Kidney tubule cell (primary cell): ENCODE results near the gene JUNB.

ENCODE experiments used
- DNase-seq: peaks from one replicate; pipeline ENCODE4 v3.0.0-alpha.2; 2018; ENCODE audit warnings: low spot score

The JUNB gene

DNA sequence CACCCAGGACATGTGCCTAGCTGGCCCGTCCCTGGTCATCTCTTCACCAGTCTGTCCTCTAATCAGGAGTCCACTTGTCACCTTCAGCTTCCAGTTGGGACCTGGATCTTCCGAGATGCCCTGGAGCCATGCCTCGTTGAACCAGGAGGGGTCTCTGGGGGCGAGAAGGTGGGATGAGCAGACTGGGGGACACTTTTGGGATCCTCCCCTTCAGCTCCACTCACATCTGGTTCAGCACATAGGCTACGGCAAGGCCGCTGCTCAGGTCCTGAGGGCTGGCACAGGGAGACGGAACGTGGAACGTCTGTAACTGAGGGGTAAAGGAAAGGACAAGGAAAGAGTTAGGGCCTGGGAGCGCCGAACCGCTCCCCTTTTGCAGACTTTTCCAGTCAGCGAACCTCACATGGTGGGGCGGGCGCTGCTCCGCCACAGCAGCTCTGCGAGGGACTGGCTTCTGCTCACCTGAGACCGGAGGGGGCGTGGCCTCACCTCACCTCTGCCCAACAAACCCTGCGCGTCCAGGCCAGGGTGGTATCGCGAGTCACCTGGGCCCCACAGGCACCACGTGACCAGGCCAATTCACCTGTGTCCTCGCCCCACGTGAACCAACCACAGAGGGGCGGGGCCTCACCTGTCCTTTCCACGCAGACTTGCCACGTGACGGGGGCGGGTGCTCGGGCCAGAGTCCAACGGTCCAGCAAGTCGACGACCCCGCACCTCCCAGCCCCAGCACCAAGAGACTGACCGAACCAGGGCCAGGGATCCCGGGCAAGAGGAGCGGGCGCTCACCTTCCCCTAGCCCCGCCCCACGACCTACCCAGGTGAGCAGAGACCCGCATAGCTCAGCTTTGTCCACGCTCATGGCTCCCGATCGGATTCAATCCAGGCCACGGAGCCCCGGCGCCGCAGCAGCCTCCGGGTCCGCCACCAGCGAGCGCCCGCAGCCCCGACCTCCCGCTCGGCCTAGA lies 16.4 kb upstream of the JUNB start, which contains the start of gene HOOK2:
HOOK2 (minus strand) TSS at position 965 of the 968 bp plus-strand sequence; CDS start at position 862, 103 bp downstream.
- peak; percentile 91 for DNase-seq

DNA sequence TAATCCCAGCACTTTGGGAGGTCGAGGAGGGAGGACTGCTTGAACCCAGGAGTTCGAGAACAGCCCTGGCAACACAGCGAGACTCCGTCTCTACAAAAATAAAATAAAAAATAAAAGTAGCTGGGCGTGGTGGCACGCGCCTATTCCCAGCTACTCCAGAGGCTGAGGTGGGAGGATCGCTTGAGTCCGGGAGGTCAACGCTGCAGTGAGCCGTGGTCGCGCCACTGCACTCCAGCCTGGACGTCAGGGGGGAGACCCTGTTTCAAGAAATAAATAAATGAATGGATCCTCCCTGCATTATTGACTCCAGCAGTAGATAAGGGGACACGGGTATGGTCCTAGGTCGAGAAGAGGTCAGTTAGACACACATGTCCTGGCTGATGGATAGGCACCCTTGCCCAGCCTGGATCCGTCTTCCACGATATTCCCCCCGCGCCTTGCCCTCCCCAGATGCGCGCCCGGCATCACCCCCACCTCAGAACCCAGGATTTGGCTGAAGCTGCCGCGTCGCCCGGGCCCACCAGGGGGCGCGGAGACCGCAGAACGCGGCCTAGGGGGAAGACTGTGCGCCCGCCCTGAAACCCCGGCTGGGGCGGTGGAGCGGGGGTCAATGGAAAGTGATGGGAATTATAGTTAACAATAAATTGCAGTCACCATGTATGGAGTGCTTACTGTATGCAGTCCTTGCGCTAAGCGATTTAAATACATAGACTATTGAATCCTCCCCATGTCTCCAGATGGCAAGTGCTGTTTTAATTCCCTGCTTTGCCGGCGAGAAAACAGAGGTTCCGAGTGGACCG lies 13.9 kb upstream of the JUNB start:
- peak; percentile 79 for DNase-seq

DNA sequence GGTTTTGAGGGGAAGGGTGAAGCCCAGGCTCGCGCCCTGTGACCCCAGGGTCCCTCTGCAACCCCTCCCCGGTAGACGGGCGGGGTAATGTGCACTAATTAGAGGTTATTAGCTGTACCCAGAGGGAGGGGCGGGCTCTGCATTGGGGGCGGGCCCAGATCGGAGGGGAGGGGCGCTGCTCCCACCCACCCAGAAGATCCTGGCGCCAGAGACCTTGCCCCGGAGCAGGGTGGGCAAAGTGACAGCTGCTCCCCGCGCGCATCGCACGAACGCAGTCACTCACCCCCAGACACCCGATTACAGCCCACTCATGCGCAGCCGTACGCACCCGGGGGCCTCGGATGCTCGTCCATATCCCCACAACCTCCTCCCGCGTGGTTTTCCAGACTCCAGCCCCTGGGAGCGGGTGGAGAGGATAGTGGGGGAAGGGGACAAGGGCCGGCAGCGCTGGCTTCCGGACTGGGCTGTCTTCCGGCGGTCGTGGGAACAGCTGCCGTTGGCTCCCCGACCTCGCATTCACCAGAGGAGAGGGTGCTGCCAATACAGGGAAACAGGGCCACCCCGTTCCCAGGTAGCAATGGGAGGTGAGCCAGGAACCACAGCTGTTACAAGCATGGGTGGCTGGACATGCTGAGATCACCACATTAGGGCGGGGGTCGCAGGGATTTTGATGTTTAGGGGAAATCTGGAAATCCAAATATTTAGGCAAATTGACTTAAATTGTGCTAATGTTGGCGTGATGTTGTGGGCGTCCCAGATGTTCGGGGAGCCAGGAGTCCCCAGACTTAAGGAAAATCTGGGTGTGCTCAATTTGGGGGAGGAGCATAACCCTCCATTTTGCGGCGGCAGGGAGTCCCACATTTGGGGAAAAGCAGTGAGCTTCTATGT lies 13.0 kb upstream of the JUNB start:
- DNase-seq = peak; percentile 78

DNA sequence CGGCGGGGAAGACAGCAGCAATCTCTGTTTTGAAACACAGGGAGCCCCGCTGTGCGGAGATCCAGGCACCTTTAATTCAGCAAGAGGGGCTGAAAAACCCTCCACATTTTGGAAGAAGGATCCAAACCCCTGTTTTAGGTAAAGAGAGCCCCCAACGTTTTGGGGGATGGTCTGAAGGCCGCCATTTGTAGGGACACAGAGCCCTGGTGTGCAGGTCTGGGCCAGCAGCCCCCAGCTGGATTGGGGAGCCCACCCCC lies 12.5 kb upstream of the JUNB start:
- no peak for DNase-seq

DNA sequence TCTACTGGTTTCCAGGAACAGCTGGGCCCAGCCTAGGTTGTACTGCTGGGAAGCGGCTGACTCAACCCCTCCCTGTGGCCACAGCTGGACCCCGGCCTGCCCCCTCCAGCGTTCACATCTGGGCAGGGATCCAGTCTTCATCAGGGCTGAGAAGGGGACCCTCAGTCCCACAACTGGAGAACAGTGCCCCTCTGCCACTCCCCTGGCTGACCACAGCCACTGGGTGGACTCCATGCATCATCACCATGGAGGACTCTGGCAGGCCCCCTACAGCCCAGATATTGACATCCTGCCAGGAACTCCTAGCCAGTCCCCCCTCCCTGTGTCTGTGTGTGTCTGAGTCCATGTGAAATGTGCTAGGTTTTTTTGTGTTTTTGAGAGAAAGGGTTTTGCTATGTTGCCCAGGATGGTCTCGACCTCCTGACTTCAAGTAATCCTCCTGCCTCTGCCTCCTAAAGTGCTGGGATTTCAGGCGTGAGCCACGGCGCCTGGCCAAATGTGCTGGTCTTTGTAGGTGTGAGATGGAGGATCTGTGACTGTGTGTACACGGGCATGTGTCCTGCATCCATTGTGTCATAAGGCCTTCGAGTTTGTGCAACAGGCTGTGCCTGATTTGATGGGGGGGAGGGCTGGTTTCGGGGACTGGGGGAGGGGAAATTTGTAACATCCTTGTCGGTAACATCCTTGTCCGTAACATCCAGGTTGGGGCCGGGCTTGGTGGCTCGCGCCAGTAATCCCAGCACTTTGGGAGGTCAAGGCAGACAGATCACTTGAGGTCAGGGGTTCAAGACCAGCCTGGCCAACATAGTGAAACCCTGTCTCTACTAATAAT lies 11.9 kb upstream of the JUNB start:
- peak; percentile 56 for DNase-seq

DNA sequence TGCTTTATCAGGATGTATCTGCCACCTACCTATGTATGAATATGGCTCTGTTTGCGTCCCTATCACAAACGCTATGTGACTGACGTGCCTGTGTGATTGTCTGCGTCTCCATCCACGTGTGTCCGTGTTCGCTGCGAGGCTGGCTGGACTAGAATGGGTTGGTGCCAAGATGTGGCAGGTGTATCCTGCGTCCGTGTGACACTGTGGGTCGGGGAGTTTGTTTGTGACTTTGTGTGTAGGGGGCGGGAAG lies 9.2 kb upstream of the JUNB start:
- DNase-seq = no peak

DNA sequence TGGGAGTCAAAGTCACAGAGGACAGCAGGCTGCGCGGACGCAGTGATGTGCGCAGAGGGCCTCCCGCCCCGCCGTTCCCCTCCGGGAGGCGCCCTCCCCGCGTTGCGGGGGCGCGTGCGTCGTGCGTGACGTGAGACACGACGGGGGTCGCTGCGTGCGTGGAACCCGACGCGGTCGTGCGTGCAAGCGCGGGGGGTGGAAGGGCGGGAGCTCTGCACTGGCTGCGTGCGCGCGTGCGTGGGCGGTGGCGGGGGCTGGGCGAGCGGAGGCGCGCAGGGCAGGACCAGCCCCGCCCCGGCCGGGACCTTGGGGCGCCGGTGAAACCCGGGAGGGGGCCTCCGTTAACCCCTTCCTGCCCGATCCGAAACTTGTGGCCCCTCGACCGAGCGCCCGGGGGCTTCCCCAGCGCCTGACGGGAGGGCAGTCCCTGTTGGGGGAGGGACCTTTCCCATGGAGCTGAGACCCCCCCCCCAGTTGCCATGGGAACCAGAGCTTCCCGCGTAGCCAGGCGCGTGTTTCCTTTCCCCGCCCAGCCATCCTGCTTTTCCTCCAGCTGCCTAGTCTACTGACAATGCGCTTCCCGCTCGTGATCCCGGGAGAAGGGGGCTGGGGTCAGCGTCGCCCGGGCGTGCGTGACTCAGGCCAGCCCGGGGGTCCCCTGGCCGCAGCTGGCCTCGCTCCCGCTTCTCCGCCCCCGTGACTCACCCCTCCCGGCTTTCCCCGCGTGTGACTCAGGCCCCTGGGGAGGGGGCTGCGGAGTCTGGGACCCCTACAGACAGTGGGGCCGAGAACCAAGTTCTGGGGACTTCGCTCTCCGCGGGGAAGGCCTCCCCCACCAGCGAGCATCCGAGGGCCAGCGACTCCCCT lies 8.6 kb upstream of the JUNB start:
- DNase-seq = peak; percentile 84

DNA sequence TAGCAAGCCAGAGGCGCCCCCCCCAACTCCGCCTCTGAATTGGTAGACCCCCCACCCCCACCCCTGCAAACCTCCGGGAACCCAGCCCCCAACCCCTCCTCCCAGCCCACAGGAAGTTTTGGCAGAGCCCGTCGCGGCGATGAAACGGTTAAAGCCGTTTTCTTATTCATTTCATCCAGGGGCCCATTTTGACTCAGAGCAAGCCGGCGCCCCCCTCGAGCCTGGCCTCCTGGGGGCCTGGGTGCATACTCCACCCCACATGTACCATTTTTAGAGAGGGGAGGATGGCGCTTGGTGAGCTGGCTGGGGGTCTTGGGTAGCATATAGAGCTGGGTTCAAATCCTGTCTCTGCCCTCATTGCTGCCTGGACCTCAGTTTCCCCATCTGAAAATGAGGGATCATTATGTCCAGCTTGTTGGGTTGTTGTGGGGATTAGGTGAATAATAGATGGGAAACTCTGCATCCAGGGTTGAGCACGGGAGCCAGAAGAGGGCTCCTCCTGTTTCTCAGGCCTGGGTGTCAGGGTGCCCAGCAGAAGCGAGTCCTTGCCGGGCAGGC lies 7.9 kb upstream of the JUNB start:
- peak; percentile 51 for DNase-seq

DNA sequence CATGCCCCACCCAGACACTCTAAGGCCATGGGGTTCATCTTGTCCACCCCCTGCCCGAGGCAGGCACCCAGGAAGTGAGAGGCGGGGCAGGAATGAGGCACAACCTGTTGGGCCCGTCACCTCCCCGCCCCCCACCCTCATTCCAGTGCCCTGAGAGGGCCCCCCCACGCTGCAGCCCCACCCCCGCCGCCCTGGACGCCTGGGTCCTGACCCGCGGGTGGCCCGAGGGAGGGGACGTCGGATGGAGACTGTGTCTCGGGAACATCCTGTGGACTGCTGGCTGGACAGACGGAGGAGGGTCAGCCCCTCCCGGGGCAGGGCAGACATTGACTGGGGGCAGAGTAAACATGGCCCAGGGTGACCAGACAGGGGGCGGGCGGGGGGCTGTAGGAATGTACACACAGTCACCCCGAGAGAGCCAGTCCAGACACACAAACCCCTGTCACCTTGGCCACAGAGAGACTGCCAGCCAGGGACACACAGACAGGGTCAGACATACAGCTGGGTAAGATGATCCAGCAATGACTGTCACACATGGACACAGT lies 7.4 kb upstream of the JUNB start:
- DNase-seq = peak; percentile 79

DNA sequence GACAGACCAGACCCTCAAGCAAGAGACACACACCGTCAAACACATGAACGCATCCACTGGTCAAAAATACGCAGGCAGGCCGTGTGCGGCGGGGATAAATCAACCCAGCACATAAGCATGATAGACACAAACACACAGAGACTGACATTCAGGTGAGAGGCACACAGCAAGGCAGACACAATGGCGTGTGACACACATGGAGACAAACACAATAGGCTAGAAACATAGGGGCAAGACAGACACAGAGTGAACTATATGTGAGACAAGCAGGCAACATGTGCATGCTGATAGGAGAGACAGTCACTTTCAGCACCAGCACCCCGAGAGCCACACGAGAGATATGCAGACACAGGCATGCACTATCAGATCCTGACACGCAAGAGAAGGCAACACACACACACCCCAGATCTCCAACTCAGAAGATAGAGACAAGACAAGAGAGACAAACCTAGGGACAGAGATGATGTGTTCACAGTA lies 6.9 kb upstream of the JUNB start:
- DNase-seq = no peak

DNA sequence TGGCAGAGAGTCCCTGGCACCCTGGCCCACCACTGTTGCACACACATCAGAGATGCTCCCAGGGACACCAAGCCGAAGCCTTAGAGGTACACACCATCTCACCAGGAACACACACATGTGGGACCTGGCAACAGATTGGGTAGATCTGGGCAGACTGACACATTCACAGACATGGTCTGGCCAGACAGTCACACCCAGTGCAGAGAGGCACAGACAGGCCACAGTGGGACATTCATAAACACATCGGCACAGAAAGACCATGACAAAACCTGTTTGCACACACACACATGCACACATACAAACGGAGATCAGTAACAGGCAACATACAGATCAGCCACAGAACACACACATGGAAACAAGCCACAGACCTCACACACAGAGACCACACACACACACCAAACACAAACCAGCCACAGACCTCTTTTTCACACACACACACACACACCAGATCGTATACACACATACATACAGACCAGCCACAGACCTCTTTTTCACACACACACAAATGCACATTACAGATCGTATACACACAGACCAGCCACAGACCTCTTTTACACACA lies 6.3 kb upstream of the JUNB start:
- DNase-seq = peak; percentile 24

DNA sequence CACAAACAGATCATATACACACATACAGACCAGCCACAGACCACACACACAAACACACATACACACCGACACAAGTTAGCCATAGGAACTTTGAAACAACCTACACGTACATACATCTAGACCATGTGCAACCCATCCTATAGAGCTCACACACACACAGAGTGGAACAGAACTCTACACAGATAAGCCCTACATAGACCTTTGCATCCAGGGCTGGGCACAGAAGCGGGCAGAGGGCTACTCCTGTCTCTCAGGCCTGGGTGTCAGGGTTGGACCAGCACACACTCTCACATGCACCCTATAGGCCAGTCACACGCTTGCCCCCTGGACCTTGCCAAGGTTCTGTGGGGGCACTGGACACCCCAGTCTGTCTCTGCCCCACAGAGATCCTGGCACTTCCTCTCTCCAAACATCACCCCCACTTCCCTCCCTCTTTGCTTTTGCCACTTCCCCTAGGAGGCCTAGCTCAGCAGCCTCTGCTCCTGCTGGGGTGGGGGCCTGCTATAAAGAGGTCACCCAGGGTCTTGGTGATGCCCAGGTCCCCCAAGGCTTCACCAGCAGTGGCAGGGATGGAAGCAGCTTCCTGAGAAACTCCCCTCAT lies 5.8 kb upstream of the JUNB start:
- DNase-seq = no peak

DNA sequence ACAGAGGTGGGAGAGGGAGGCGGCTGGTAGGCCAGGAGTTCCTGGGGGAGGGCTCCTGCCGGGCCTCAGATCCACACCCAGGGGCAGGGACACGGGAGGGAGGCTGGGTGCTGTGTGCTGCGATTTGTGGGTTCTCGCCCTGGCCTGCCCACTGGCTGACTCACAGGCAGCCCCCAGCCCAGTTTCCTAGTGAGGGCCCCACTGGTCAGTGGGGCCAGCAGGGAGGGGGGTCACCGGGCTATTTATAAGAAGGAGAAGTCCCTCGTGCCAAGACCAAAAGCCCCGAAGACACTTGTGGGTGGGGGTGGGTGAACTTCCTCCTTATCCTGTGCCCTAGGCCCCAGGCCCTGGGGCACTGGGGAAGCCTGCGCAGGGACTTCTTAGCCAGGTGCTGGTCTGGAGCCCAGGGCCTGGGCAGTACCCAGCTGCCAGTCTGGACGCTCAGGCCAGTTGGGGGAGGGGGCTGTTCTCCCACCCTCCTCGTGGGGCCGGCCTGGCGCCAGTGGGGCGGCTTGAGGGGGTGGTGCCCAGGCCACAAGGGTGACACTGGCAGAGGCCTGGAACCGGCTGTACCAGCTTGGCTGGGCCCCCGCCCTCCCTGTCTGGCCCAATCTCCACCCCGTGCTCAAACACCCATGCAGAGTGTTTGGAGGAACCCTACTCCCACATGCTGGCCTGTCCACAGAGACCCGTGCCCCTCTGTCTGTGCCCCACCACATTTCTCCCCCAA lies 5.0 kb upstream of the JUNB start:
- peak; percentile 29 for DNase-seq

DNA sequence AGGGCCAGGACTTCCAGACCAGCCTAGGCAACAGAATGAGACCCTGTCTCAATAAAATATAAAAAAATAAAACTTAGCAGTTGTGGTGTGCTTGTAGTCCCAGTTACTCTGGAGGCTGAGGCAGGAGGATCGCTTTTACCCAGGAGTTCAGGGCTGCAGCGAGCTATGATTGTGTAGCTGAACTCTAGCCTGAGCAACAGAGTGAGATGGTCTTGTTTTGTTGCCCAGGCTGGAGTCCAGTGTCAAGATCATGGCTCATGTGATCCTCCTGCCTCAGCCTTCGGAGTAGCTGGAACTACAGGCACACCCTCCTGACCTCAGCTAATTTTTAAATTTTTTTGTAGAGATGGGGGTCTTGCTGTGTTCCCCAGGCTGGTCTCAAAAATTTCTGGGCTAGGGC lies 4.3 kb upstream of the JUNB start:
- DNase-seq = no peak

DNA sequence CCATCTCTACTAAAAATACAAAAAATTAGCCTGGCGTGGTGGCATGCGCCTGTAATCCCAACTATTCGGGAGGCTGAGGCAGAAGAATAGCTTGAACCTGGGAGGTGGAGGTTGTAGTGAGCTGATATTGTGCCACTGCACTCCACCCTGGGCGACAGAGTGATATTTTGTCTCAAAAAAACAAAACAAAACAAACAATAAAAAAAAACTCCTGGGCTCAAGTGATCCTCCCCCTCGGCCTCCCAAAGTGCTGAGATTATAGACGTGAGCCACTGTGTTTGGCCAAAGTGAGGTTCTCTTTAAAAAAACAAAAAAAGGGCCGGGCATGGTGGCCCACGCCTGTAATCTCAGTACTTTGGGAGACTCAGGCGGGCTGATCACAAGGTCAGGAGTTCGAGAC lies 3.8 kb upstream of the JUNB start:
- no peak for DNase-seq

DNA sequence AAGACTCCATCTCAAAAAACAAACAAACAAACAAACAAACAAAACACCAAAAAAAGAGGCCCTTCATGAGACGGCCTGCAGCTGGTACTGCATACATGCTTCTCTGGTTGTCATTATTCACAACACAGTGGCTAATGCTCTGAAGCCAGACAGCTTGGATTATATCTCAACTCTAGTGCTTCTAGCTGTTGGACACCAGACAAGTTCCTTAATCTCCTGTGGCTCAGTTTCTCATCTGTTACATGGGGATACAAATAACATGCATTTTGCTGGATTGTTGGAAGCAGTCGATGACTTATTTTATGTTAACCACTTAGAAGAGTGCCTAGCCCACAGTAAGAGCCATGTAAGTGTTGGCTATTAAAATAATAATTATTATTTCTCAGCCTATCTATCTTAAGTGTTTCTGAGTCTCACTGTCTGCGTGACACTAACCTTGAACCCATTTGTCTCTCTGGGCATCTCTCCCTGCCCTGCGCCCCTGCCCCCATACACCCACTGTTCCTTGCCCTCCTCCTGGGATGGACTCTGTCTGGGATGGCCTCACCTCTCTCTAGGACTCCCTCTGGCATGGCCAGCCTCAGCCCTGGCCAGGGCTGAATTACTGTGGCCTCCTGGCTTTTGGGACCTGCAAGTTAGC lies 3.1 kb upstream of the JUNB start:
- no peak for DNase-seq

DNA sequence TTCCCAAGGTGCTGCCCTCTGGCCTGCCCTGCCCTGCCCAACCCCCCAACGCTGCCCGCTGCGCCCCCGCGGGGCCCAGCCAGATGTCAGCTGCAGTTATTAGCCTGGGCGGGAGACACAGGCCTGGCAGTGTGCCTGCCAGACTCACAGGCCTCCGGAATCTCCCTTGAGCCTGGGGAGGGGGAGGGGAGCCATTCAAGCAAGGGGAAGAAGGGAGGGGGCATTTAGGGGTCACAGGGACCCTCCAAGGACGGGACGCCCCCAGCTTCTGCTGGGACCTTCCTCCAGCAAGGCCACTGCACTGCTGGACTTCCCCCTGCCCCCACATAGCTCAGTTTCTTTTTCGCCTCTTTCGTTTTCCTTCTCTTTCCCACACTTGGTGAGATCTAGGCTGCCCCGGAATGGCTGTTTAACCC lies 2.6 kb upstream of the JUNB start:
- DNase-seq = peak; percentile 76
